ENCODE measurements around the gene NHLRC1.

- TF ChIP-seq NANOG (IDR thresholded peaks at IDR 0.05; ENCODE audit: borderline replicate concordance) (no peak), POLR2AphosphoS5 (IDR thresholded peaks at IDR 0.05; ENCODE audit: low read depth) (no peak)
These were observed 49.6 kb downstream of the NHLRC1 start for GRCh38 chr6:18072841-18073240.

Measured in GM23338 (cell line).